Stimulated activated naive CD8-positive, alpha-beta T cell treated with anti-CD3 and anti-CD28 coated beads, Interleukin-15, Interleukin-2, amounts not matched to agents 100 ng/mL and 50 ng/mL, for 24 hours (primary cell): Measurements from ENCODE around the gene PEAR1.

Source experiments
- H3K27ac Mint-ChIP-seq: one replicate; pipeline ENCODE4 v1.8.0; 2021; ENCODE audit warnings: mild to moderate bottlenecking, mixed read lengths
- H3K27me3 Mint-ChIP-seq: one replicate; pipeline ENCODE4 v1.8.0; 2021; ENCODE audit warnings: mixed read lengths
- H3K36me3 Mint-ChIP-seq: one replicate; pipeline ENCODE4 v1.8.0; 2021; ENCODE audit warnings: low read depth, mixed read lengths
- H3K4me1 Mint-ChIP-seq: one replicate; pipeline ENCODE4 v1.8.0; 2021; ENCODE audit warnings: low read depth, mixed read lengths
- H3K4me3 Mint-ChIP-seq: one replicate; pipeline ENCODE4 v1.8.0; 2021; ENCODE audit warnings: mild to moderate bottlenecking, mixed read lengths
- H3K9me3 Mint-ChIP-seq: one replicate; pipeline ENCODE4 v1.8.0; 2021; ENCODE audit warnings: mixed read lengths

PEAR1 gene

GRCh38 chr1:156884560-156885184 is 8.8 kb upstream of the PEAR1 start:
- Mint-ChIP-seq H3K27me3 (peaks cover 17% of the 10 kb centered on the region), H3K4me3 (no peak overlapping the region)

GRCh38 chr1:156885314-156885713 is 8.2 kb upstream of the PEAR1 start:
- no peaks in the 10 kb centered on the region for H3K4me1 Mint-ChIP-seq
- no peak overlapping the region for H3K27ac Mint-ChIP-seq
- no peak overlapping the region for H3K4me3 Mint-ChIP-seq
- H3K27me3 Mint-ChIP-seq: peaks cover 21% of the 10 kb centered on the region
- no peaks in the 10 kb centered on the region for H3K9me3 Mint-ChIP-seq
- no peaks in the 10 kb centered on the region for H3K36me3 Mint-ChIP-seq

More at GRCh38 chr1:156884560-156885184, 8.8 kb upstream of the PEAR1 start:
- Mint-ChIP-seq H3K27ac (no peak overlapping the region), H3K4me1 (no peaks in the 10 kb centered on the region), H3K36me3 (no peaks in the 10 kb centered on the region), H3K9me3 (no peaks in the 10 kb centered on the region)

GRCh38 chr1:156885880-156886355 is 7.6 kb upstream of the PEAR1 start:
- H3K4me3 Mint-ChIP-seq: no peak overlapping the region
- no peaks in the 10 kb centered on the region for H3K9me3 Mint-ChIP-seq
- H3K27ac Mint-ChIP-seq: no peak overlapping the region
- peaks cover 27% of the 10 kb centered on the region for H3K27me3 Mint-ChIP-seq
- H3K4me1 Mint-ChIP-seq: no peaks in the 10 kb centered on the region
- no peaks in the 10 kb centered on the region for H3K36me3 Mint-ChIP-seq

GRCh38 chr1:156886583-156887281 is 6.8 kb upstream of the PEAR1 start:
- Mint-ChIP-seq H3K36me3 (no peaks in the 10 kb centered on the region), H3K4me3 (no peak overlapping the region), H3K27me3 (peaks cover 35% of the 10 kb centered on the region), H3K27ac (no peak overlapping the region), H3K9me3 (no peaks in the 10 kb centered on the region), H3K4me1 (peaks cover 2% of the 10 kb centered on the region)

- no peak overlapping the region for H3K27ac Mint-ChIP-seq
- peaks cover 4% of the 10 kb centered on the region for H3K4me1 Mint-ChIP-seq
- H3K36me3 Mint-ChIP-seq: no peaks in the 10 kb centered on the region
- no peaks in the 10 kb centered on the region for H3K9me3 Mint-ChIP-seq
- no peak overlapping the region for H3K4me3 Mint-ChIP-seq
- peaks cover 40% of the 10 kb centered on the region for H3K27me3 Mint-ChIP-seq
Measured at GRCh38 chr1:156887317-156887716, 6.2 kb upstream of the PEAR1 start.

GRCh38 chr1:156887734-156888133 is 5.8 kb upstream of the PEAR1 start:
- Mint-ChIP-seq H3K4me3 (no peak overlapping the region), H3K27ac (no peak overlapping the region), H3K27me3 (peaks cover 40% of the 10 kb centered on the region), H3K36me3 (no peaks in the 10 kb centered on the region), H3K9me3 (no peaks in the 10 kb centered on the region), H3K4me1 (peaks cover 4% of the 10 kb centered on the region)

GRCh38 chr1:156889802-156890580 is 3.5 kb upstream of the PEAR1 start:
- no peak overlapping the region for H3K27ac Mint-ChIP-seq
- peaks cover 7% of the 10 kb centered on the region for H3K4me1 Mint-ChIP-seq
- no peak overlapping the region for H3K4me3 Mint-ChIP-seq
- peaks cover 55% of the 10 kb centered on the region for H3K27me3 Mint-ChIP-seq
- no peaks in the 10 kb centered on the region for H3K36me3 Mint-ChIP-seq
- no peaks in the 10 kb centered on the region for H3K9me3 Mint-ChIP-seq

- H3K4me3 Mint-ChIP-seq: peak overlapping the region; percentile 48
- no peaks in the 10 kb centered on the region for H3K36me3 Mint-ChIP-seq
- H3K27me3 Mint-ChIP-seq: peaks cover 59% of the 10 kb centered on the region
- H3K27ac Mint-ChIP-seq: no peak overlapping the region
- no peaks in the 10 kb centered on the region for H3K9me3 Mint-ChIP-seq
- H3K4me1 Mint-ChIP-seq: peaks cover 7% of the 10 kb centered on the region
Measured at GRCh38 chr1:156892190-156893047, 1.1 kb upstream of the PEAR1 start.

- Mint-ChIP-seq H3K4me3 (no peak overlapping the region), H3K27me3 (peaks cover 64% of the 10 kb centered on the region), H3K27ac (no peak overlapping the region), H3K36me3 (no peaks in the 10 kb centered on the region), H3K9me3 (no peaks in the 10 kb centered on the region), H3K4me1 (peaks cover 10% of the 10 kb centered on the region)
Measured at GRCh38 chr1:156894001-156894400, 483 bp downstream of the PEAR1 start.

- H3K27ac Mint-ChIP-seq: no peak overlapping the region
- H3K4me1 Mint-ChIP-seq: peaks cover 10% of the 10 kb centered on the region
- H3K4me3 Mint-ChIP-seq: no peak overlapping the region
- no peaks in the 10 kb centered on the region for H3K36me3 Mint-ChIP-seq
- H3K9me3 Mint-ChIP-seq: no peaks in the 10 kb centered on the region
- H3K27me3 Mint-ChIP-seq: peaks cover 63% of the 10 kb centered on the region
Measured at GRCh38 chr1:156894711-156895454, 1.4 kb downstream of the PEAR1 start.

GRCh38 chr1:156895455-156895812 is 1.9 kb downstream of the PEAR1 start:
- H3K4me3 Mint-ChIP-seq: no peak overlapping the region
- no peaks in the 10 kb centered on the region for H3K9me3 Mint-ChIP-seq

GRCh38 chr1:156895927-156896326 is 2.4 kb downstream of the PEAR1 start:
- no peaks in the 10 kb centered on the region for H3K36me3 Mint-ChIP-seq
- peaks cover 53% of the 10 kb centered on the region for H3K27me3 Mint-ChIP-seq

More at GRCh38 chr1:156895455-156895812, 1.9 kb downstream of the PEAR1 start:
- H3K36me3 Mint-ChIP-seq: no peaks in the 10 kb centered on the region
- H3K4me1 Mint-ChIP-seq: peaks cover 10% of the 10 kb centered on the region
- H3K27me3 Mint-ChIP-seq: peaks cover 58% of the 10 kb centered on the region
- no peak overlapping the region for H3K27ac Mint-ChIP-seq

GRCh38 chr1:156896490-156897033 is 3.0 kb downstream of the PEAR1 start:
- Mint-ChIP-seq H3K9me3 (no peaks in the 10 kb centered on the region), H3K4me3 (no peak overlapping the region), H3K27ac (no peak overlapping the region), H3K36me3 (no peaks in the 10 kb centered on the region), H3K27me3 (peaks cover 47% of the 10 kb centered on the region), H3K4me1 (peaks cover 9% of the 10 kb centered on the region)

More at GRCh38 chr1:156895927-156896326, 2.4 kb downstream of the PEAR1 start:
- Mint-ChIP-seq H3K4me1 (peaks cover 10% of the 10 kb centered on the region), H3K27ac (no peak overlapping the region), H3K4me3 (no peak overlapping the region), H3K9me3 (no peaks in the 10 kb centered on the region)
